Stomach smooth muscle (tissue), 2 donors: Measurements from ENCODE around the gene PDE4B.

Experiments used
- H3K27ac ChIP-seq: one replicate; pipeline ENCODE4 v1.7.0; 2013; ENCODE audit warnings: mild to moderate bottlenecking, low read length, inconsistent platforms
- H3K27me3 ChIP-seq, 2 donors: one replicate each; pipeline ENCODE4 v1.7.0; 2013; ENCODE audit warnings: low read length in 2 of 2; ENCODE audit not compliant: insufficient read depth in 2 of 2, control insufficient read depth in 1 of 2
- H3K36me3 ChIP-seq, 2 donors: one replicate each; pipeline ENCODE4 v1.7.0; 2013; ENCODE audit warnings: low read length in 2 of 2; ENCODE audit not compliant: control insufficient read depth in 2 of 2, insufficient read depth in 2 of 2
- H3K4me1 ChIP-seq: one replicate; pipeline ENCODE4 v1.7.0; 2013; ENCODE audit warnings: low read length; ENCODE audit not compliant: control insufficient read depth, insufficient read depth
- H3K4me3 ChIP-seq, 2 donors: one replicate each; pipeline ENCODE4 v1.7.0; 2013; ENCODE audit warnings: low read length in 2 of 2
- H3K9ac ChIP-seq, 2 donors: one replicate each; pipeline ENCODE4 v1.7.0; 2013; ENCODE audit warnings: low read length in 2 of 2, mild to moderate bottlenecking in 1 of 2
- H3K9me3 ChIP-seq, 2 donors: one replicate each; pipeline ENCODE4 v1.7.0; 2013; ENCODE audit warnings: low read length in 2 of 2; ENCODE audit not compliant: control insufficient read depth in 2 of 2
- donor health status: healthy.
- donor health status: Pancreatic carcinoma.

The PDE4B gene

GRCh38 chr1:66245691-66246090 lies 453.0 kb downstream of the PDE4B start:
- H3K9ac ChIP-seq, result no peak overlapping the region
- peaks cover 5% of the 10 kb centered on the region for H3K4me1 ChIP-seq
- no peak overlapping the region for H3K4me3 ChIP-seq
- no peaks in the 10 kb centered on the region for H3K27me3 ChIP-seq
- no peak overlapping the region for H3K27ac ChIP-seq
- no peaks in the 10 kb centered on the region for H3K9me3 ChIP-seq
- H3K36me3 ChIP-seq, result no peaks in the 10 kb centered on the region

- Histone ChIP-seq H3K27me3 (no peaks in the 10 kb centered on the region), H3K4me1 (peaks cover 2% of the 10 kb centered on the region), H3K9ac (no peak overlapping the region), H3K36me3 (no peaks in the 10 kb centered on the region), H3K9me3 (no peaks in the 10 kb centered on the region), H3K4me3 (no peak overlapping the region), H3K27ac (no peak overlapping the region)
Measured at GRCh38 chr1:66246351-66247269, 453.9 kb downstream of the PDE4B start.

- no peaks in the 10 kb centered on the region for H3K9me3 ChIP-seq
- H3K9ac ChIP-seq, result no peak overlapping the region
- H3K27me3 ChIP-seq, result no peaks in the 10 kb centered on the region
- no peaks in the 10 kb centered on the region for H3K36me3 ChIP-seq
- H3K4me1 ChIP-seq, result peaks cover 2% of the 10 kb centered on the region
- no peak overlapping the region for H3K4me3 ChIP-seq
- no peak overlapping the region for H3K27ac ChIP-seq
Measured at GRCh38 chr1:66247415-66248208, 454.9 kb downstream of the PDE4B start.

GRCh38 chr1:66248257-66248656 lies 455.6 kb downstream of the PDE4B start:
- H3K27me3 ChIP-seq, result no peaks in the 10 kb centered on the region
- H3K27ac ChIP-seq, result no peak overlapping the region
- H3K4me1 ChIP-seq, result peaks cover 2% of the 10 kb centered on the region
- no peaks in the 10 kb centered on the region for H3K36me3 ChIP-seq
- no peak overlapping the region for H3K9ac ChIP-seq
- H3K9me3 ChIP-seq, result no peaks in the 10 kb centered on the region
- H3K4me3 ChIP-seq, result no peak overlapping the region

- Histone ChIP-seq H3K9ac (no peak overlapping the region), H3K4me1 (peaks cover under 1% of the 10 kb centered on the region), H3K36me3 (no peaks in the 10 kb centered on the region), H3K4me3 (no peak overlapping the region), H3K27ac (no peak overlapping the region), H3K9me3 (no peaks in the 10 kb centered on the region), H3K27me3 (no peaks in the 10 kb centered on the region)
Measured at GRCh38 chr1:66248746-66249145, 456.1 kb downstream of the PDE4B start.

- Histone ChIP-seq H3K27me3 (no peaks in the 10 kb centered on the region), H3K9ac (no peak overlapping the region), H3K9me3 (no peaks in the 10 kb centered on the region), H3K36me3 (no peaks in the 10 kb centered on the region), H3K4me1 (no peaks in the 10 kb centered on the region), H3K4me3 (no peak overlapping the region), H3K27ac (no peak overlapping the region)
Measured at GRCh38 chr1:66250075-66250474, 457.4 kb downstream of the PDE4B start.

GRCh38 chr1:66250478-66250877 lies 457.8 kb downstream of the PDE4B start:
- H3K27me3 ChIP-seq, result no peaks in the 10 kb centered on the region
- H3K9ac ChIP-seq, result no peak overlapping the region
- no peaks in the 10 kb centered on the region for H3K4me1 ChIP-seq
- H3K4me3 ChIP-seq, result no peak overlapping the region
- no peak overlapping the region for H3K27ac ChIP-seq
- H3K36me3 ChIP-seq, result no peaks in the 10 kb centered on the region
- H3K9me3 ChIP-seq, result no peaks in the 10 kb centered on the region

- H3K27me3 ChIP-seq, result no peaks in the 10 kb centered on the region
- no peak overlapping the region for H3K27ac ChIP-seq
- no peak overlapping the region for H3K9ac ChIP-seq
Measured at GRCh38 chr1:66251546-66251945, 458.9 kb downstream of the PDE4B start.

GRCh38 chr1:66253330-66253921 lies 460.7 kb downstream of the PDE4B start:
- H3K9ac ChIP-seq, result no peak overlapping the region
- H3K27me3 ChIP-seq, result no peaks in the 10 kb centered on the region
- H3K4me3 ChIP-seq, result no peak overlapping the region
- no peaks in the 10 kb centered on the region for H3K4me1 ChIP-seq
- no peaks in the 10 kb centered on the region for H3K9me3 ChIP-seq
- no peaks in the 10 kb centered on the region for H3K36me3 ChIP-seq
- no peak overlapping the region for H3K27ac ChIP-seq

More at GRCh38 chr1:66251546-66251945, 458.9 kb downstream of the PDE4B start:
- no peaks in the 10 kb centered on the region for H3K9me3 ChIP-seq
- no peak overlapping the region for H3K4me3 ChIP-seq
- H3K4me1 ChIP-seq, result no peaks in the 10 kb centered on the region
- no peaks in the 10 kb centered on the region for H3K36me3 ChIP-seq

GRCh38 chr1:66254785-66255184 lies 462.1 kb downstream of the PDE4B start:
- no peaks in the 10 kb centered on the region for H3K9me3 ChIP-seq
- H3K4me3 ChIP-seq, result no peak overlapping the region
- H3K36me3 ChIP-seq, result no peaks in the 10 kb centered on the region
- no peaks in the 10 kb centered on the region for H3K4me1 ChIP-seq
- H3K27ac ChIP-seq, result no peak overlapping the region
- no peak overlapping the region for H3K9ac ChIP-seq
- H3K27me3 ChIP-seq, result no peaks in the 10 kb centered on the region
